ENCODE measurements around the gene BANK1. TPM values are rescaled to one million over a fixed set of nuclear protein-coding genes. Genes with fewer than 3 reads are reported as not detected.

BANK1 gene
- total RNA-seq, 1 experiment from 2014 or later = not detected

DNA sequence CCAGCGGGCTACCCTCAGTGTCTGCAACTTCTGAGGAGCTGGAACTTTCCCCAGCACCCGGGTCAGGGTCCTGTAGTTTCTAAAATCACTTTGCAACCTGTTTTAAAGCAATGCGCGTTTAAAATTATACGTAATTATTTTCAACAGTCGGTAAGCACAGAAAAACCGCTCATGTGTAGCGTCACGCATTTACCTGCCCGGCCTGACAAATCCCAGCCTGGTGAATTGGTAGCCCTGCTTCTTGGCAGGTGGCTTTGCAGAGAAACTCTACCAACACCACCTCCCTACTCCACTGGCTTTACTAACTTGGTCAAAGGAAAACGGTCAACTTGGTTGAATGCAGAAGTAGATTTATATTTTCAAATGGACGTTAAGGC is 640 bp downstream of the BANK1 start:
- no peaks in the 10 kb centered on the region for H3K36me3 ChIP-seq (replicated peaks; ENCODE audit: control insufficient read depth, insufficient read depth, low read length)
- peak; percentile 37 for DNase-seq
- H3K4me3 ChIP-seq (ENCODE audit: insufficient read depth, low read depth, low read length) = peak overlapping the region; percentile 47
- no peaks in the 10 kb centered on the region for H3K27me3 ChIP-seq (ENCODE audit: control insufficient read depth, insufficient read depth, low read length)

DNA sequence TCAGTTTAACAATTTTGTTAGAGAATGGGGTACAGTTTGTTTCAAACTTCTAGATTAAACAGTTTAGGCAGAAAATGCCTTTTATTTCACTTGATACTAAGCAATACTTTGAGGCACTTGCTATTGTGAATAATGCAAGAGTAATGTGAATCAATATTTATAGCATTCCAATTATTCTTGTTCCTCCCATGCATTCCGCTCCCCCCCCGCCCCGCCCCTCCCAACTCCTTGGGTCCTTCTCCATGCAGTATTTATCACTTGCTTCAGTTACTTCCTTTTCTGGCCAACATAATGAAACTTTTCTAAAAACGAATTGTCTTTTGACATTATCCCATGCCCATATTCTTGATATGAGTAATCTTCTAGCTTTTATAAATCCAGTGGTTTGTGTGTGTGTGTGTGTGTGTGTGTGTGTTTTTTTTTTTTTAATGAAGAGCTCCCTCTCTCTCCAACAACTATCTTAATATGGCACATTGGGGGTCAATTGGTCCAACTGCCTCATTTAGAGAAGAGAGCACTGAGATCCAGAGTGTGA is 1.6 kb downstream of the BANK1 start:
- Histone ChIP-seq H3K27me3 (ENCODE audit: control insufficient read depth, insufficient read depth, low read length) (no peaks in the 10 kb centered on the region), H3K4me3 (ENCODE audit: insufficient read depth, low read depth, low read length) (no peak overlapping the region), H3K36me3 (replicated peaks; ENCODE audit: control insufficient read depth, insufficient read depth, low read length) (no peaks in the 10 kb centered on the region)
- DNase-seq = no peak

DNA sequence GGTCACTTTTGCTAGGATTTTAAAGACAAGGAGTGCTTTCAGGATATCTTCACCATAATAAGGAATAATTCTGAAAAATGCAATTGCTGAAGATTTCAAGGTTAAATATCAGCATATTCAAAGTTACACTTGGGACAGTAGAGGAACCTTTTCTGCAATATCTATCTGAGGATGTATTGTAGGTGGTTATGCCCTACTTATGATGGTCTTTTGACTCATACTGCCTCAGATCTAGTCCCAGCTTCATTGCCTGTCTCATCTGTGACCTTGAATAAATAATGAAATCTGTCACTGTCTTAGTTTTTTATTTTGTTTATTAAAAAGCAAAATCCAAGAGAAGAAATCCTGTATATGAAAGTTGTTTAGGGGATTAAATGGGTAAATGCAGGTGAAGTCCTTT is 2.9 kb downstream of the BANK1 start:
- Histone ChIP-seq H3K36me3 (replicated peaks; ENCODE audit: control insufficient read depth, insufficient read depth, low read length) (no peaks in the 10 kb centered on the region), H3K4me3 (ENCODE audit: insufficient read depth, low read depth, low read length) (no peak overlapping the region), H3K27me3 (ENCODE audit: control insufficient read depth, insufficient read depth, low read length) (no peaks in the 10 kb centered on the region)
- no peak for DNase-seq

DNA sequence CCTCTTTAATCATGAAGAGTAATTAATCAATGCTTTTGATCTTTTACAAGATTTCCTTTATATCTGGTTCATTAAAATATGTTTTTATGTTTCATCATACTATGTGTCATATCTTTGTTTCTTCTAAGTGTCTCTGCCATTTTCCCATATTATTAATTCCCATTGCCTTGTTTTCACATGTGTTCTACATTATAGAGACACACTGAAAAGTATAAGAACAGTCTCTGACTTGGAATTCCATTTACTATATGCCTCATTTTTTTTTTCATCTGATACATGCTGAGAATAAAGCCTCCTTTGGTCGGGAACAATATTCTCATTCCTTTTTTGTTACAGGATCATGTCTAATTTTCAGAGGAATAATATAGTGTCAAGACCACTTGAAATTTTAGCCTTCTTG is 4.3 kb downstream of the BANK1 start:
- DNase-seq = no peak
- H3K4me3 ChIP-seq (ENCODE audit: insufficient read depth, low read depth, low read length) = no peak overlapping the region
- H3K36me3 ChIP-seq (replicated peaks; ENCODE audit: control insufficient read depth, insufficient read depth, low read length) = no peaks in the 10 kb centered on the region
- no peaks in the 10 kb centered on the region for H3K27me3 ChIP-seq (ENCODE audit: control insufficient read depth, insufficient read depth, low read length)

DNA sequence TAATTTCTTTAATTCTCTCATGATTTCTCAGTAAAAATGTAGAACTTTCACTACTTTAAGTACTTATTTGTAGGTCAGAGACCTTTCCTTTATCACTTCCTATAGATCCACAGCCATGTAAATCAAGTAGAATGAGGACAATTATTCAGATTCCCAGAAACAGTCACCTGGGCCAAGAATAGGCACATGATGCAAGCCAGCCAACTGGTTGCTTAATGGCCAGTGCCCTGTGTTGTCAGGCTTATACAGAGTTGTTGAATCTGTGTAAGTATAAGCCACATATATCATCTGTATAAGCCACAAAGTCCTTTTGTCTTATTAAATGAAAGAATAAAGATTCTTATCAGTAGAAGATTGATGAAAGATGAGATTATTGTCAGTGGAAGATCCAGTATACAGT is 5.2 kb downstream of the BANK1 start:
- no peaks in the 10 kb centered on the region for H3K27me3 ChIP-seq (ENCODE audit: control insufficient read depth, insufficient read depth, low read length)
- H3K4me3 ChIP-seq (ENCODE audit: insufficient read depth, low read depth, low read length) = no peak overlapping the region
- DNase-seq = no peak
- no peaks in the 10 kb centered on the region for H3K36me3 ChIP-seq (replicated peaks; ENCODE audit: control insufficient read depth, insufficient read depth, low read length)

DNA sequence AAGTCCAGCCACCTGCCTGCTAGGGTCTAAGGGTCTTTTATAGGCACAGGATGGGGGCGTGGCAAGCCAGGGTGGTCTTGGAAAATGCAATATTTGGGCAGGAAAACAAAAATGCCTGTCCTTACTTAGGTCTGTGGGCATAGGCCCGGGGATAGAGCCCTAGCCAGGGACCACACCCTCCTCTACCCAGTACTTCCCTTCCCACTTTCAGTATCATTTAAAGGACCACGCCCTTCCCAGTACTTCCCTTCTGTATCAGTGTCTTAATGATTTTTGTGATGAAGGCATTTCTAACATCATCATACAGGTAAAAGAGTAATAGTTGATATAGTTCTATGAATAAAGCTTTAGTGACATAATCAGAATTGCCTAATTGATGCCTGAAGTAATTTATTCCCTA is 11.4 kb downstream of the BANK1 start:
- no peaks in the 10 kb centered on the region for H3K36me3 ChIP-seq (replicated peaks; ENCODE audit: control insufficient read depth, insufficient read depth, low read length)
- H3K4me3 ChIP-seq (ENCODE audit: insufficient read depth, low read depth, low read length) = no peak overlapping the region
- no peak for DNase-seq

DNA sequence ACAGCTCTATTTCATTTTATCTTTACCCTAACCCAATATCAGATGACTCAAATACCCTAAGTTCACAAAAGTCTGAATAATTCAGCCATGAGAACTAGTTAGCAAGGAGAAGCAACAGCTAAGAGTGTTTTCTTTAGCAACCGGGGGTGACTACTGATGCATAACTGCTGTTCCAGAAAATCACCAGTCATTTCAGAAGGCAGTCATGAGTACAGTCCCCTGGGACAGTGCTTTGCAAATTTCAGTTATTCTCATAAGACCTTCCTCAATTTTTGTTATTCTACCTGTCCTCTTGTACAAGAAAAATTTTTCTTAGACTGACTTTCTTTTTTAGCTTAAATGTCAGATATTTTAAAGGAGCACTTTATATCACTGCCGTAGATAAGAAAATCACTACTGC is 16.4 kb downstream of the BANK1 start:
- H3K36me3 ChIP-seq (replicated peaks; ENCODE audit: control insufficient read depth, insufficient read depth, low read length) = no peaks in the 10 kb centered on the region
- DNase-seq = no peak
- H3K4me3 ChIP-seq (ENCODE audit: insufficient read depth, low read depth, low read length) = no peak overlapping the region
- no peaks in the 10 kb centered on the region for H3K27me3 ChIP-seq (ENCODE audit: control insufficient read depth, insufficient read depth, low read length)

More for the DNA sequence above, 11.4 kb downstream of the BANK1 start:
- H3K27me3 ChIP-seq (ENCODE audit: control insufficient read depth, insufficient read depth, low read length) = no peaks in the 10 kb centered on the region

DNA sequence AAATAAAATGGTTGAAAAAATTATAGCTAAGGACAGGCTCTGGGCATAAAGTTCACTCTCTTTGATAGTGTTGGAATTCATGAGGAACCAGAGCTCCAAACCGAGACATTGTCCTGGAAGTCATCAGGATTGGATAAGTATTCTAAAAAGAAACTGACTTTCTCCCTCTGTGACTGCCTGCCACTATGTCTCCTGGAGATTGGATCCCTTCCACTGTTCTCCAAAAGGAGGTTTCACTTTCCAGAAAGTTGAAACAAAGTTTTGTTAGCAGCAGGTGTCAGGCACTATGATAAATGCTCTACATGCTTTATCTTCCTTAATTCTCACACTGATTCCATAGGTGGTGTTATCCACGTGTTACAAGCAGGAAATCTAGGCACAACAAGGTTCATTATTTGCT is 16.8 kb downstream of the BANK1 start:
- Histone ChIP-seq H3K27me3 (ENCODE audit: control insufficient read depth, insufficient read depth, low read length) (no peaks in the 10 kb centered on the region), H3K4me3 (ENCODE audit: insufficient read depth, low read depth, low read length) (no peak overlapping the region), H3K36me3 (replicated peaks; ENCODE audit: control insufficient read depth, insufficient read depth, low read length) (no peaks in the 10 kb centered on the region)
- no peak for DNase-seq

DNA sequence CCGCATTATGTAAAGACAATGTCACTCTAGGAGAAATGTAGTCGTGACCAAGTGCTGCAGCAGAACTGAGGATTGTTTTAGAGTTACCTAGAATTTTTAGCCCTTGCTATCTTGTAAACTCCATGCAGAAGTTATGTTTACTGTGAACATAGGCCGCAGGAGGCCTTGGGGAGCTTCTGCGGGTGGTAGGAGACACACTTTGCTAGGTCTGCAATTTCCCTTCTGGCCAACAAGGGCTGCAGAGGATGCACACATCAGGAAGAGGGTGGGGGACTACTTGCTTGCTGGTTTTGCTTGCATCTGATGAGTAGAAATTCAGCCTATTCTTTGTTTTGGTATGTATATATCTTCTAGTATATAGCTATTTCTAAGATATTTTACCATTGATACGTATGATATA is 23.1 kb downstream of the BANK1 start:
- no peaks in the 10 kb centered on the region for H3K27me3 ChIP-seq (ENCODE audit: control insufficient read depth, insufficient read depth, low read length)
- DNase-seq = no peak

DNA sequence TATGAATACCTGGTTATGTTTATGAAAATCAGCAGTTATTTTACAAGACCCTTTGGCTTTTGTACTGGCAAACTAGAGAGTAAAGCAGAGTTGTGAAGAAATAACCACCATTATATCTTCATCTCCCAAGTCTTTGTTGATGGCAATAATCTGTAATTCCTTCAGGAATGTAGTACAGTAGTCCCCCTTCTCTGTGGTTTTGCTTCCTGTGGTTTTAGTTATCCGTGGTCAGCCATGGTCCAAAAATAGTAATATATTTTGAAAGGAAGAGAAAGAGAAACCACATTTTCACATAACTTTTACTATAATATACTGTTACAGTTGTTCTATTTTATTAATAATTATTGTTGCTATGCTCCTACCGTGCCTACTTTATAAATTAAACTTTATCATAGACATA is 27.8 kb downstream of the BANK1 start:
- no peaks in the 10 kb centered on the region for H3K36me3 ChIP-seq (replicated peaks; ENCODE audit: control insufficient read depth, insufficient read depth, low read length)
- no peaks in the 10 kb centered on the region for H3K27me3 ChIP-seq (ENCODE audit: control insufficient read depth, insufficient read depth, low read length)
- DNase-seq = no peak

More for the DNA sequence above, 23.1 kb downstream of the BANK1 start:
- no peaks in the 10 kb centered on the region for H3K36me3 ChIP-seq (replicated peaks; ENCODE audit: control insufficient read depth, insufficient read depth, low read length)
- no peak overlapping the region for H3K4me3 ChIP-seq (ENCODE audit: insufficient read depth, low read depth, low read length)

DNA sequence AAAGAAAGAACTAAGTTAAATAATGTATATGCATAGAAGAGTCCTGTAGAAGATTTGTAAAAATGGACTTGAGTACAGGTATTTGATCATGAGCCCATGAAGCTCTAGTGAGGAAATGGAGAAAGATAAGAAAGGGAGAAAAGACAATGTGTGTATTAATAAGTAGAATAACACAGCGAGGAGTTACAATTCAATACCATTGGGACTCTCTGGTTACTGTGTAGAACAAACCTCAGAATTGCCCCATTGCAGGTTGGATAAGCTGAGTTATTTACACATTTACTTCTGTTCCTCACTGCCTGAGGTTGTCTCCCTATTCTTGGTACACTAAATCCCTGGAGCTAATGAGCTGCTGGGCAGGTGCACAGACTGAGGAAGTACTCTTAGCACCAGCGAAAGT is 33.3 kb downstream of the BANK1 start:
- H3K36me3 ChIP-seq (replicated peaks; ENCODE audit: control insufficient read depth, insufficient read depth, low read length) = no peaks in the 10 kb centered on the region
- no peaks in the 10 kb centered on the region for H3K27me3 ChIP-seq (ENCODE audit: control insufficient read depth, insufficient read depth, low read length)
- no peak for DNase-seq
- no peak overlapping the region for H3K4me3 ChIP-seq (ENCODE audit: insufficient read depth, low read depth, low read length)

More for the DNA sequence above, 27.8 kb downstream of the BANK1 start:
- H3K4me3 ChIP-seq (ENCODE audit: insufficient read depth, low read depth, low read length) = no peak overlapping the region

DNA sequence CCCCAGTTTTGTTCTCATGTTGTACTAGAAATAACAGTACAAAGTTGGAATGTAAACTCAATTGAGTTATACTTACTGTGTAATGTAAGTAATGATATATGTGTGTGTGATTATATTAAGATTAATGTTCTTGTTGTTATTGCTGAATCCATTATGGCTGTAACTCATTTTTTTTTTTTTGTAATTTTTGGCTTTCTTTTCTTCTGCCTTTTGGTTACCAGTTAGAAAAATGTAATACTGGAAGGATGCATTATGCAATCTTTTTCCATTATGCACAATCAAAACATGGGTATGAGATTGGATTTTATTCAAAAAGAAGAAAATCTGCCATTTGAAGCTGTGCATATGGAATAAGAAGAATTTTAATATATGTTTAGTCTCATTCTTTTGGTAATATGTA is 34.0 kb downstream of the BANK1 start:
- Histone ChIP-seq H3K27me3 (ENCODE audit: control insufficient read depth, insufficient read depth, low read length) (no peaks in the 10 kb centered on the region), H3K4me3 (ENCODE audit: insufficient read depth, low read depth, low read length) (no peak overlapping the region), H3K36me3 (replicated peaks; ENCODE audit: control insufficient read depth, insufficient read depth, low read length) (no peaks in the 10 kb centered on the region)
- DNase-seq = no peak

DNA sequence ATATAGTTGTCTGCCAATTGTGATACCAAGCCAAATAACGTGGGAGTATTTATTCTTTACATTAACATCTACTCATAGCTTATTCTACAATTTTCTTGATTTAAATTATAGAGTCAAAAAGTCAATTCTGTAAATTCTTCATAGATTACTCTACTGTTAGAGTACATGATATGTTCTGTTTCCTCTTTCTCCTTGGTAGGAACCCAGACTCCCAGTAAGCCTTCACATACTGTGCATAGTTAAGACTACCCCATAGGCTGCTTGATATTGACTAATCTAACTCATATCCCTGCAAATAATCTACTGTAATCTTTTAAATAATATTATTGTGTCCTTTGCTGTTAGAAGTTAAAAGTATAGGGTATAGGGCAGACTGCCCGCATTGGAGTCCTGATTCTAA is 35.4 kb downstream of the BANK1 start:
- Histone ChIP-seq H3K36me3 (replicated peaks; ENCODE audit: control insufficient read depth, insufficient read depth, low read length) (no peaks in the 10 kb centered on the region), H3K27me3 (ENCODE audit: control insufficient read depth, insufficient read depth, low read length) (no peaks in the 10 kb centered on the region), H3K4me3 (ENCODE audit: insufficient read depth, low read depth, low read length) (no peak overlapping the region)
- no peak for DNase-seq

DNA sequence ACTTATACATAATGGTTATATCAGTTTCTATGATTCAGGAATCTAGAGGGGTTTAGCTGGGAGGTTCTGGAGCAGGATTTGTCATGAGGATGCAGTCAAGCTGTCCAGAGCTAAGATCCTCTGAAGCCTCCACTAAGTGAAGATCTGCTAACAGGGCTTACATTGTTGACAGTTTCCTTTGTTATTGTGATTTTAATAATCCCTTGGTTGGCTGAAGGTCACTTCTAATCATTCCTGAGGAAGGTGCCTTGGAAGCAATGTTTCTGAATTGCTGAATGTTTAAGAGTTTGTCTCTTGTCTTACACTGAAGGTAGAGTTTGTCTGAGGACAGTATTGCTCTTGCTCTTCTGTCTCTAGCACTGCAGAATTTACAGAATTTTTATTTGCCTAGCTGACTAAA is 41.3 kb downstream of the BANK1 start:
- no peak overlapping the region for H3K4me3 ChIP-seq (ENCODE audit: insufficient read depth, low read depth, low read length)
- H3K36me3 ChIP-seq (replicated peaks; ENCODE audit: control insufficient read depth, insufficient read depth, low read length) = no peaks in the 10 kb centered on the region
- H3K27me3 ChIP-seq (ENCODE audit: control insufficient read depth, insufficient read depth, low read length) = no peaks in the 10 kb centered on the region
- DNase-seq = peak; percentile 4

DNA sequence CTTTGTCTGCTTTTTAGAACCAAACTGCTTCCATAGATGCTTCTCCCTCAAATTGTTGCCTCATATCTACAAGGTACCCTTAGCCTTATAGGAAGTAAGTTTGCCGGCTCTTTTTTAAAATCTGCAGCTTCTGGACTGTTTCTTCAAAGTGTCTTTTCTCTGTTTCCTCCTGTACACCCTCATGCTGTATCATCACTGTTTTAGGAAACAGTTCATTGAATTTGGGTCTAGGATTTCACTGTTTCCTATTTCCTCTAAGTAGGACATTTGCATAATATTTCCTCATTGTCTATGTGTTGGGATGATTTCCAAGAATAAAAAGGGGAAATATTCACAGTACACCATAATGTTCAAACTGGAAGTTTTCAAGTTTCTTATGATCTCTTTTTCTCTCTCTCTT is 43.0 kb downstream of the BANK1 start:
- H3K4me3 ChIP-seq (ENCODE audit: insufficient read depth, low read depth, low read length) = no peak overlapping the region
- no peaks in the 10 kb centered on the region for H3K36me3 ChIP-seq (replicated peaks; ENCODE audit: control insufficient read depth, insufficient read depth, low read length)
- no peak for DNase-seq
- no peaks in the 10 kb centered on the region for H3K27me3 ChIP-seq (ENCODE audit: control insufficient read depth, insufficient read depth, low read length)
